HL-60/S4 treated with phorbol 12-myristate 13-acetate at 8.2 ng/mL for 4 days and 3 days (cell line): ENCODE data around the gene ZBTB42.
"Not testable (repeated sequence)": the region's sequence is repeated elsewhere in the genome, so short reads cannot be mapped to it uniquely, and the experiment has no call there.

Experiments used
- in situ Hi-C: fragments of 300-500 bp; cut with MboI; formaldehyde crosslinking; loops from 2 replicates; pipeline ENCODE4 v1.15.0; 2022; ENCODE audit warnings: low sequenced_read_pairs

The ZBTB42 gene

DNA sequence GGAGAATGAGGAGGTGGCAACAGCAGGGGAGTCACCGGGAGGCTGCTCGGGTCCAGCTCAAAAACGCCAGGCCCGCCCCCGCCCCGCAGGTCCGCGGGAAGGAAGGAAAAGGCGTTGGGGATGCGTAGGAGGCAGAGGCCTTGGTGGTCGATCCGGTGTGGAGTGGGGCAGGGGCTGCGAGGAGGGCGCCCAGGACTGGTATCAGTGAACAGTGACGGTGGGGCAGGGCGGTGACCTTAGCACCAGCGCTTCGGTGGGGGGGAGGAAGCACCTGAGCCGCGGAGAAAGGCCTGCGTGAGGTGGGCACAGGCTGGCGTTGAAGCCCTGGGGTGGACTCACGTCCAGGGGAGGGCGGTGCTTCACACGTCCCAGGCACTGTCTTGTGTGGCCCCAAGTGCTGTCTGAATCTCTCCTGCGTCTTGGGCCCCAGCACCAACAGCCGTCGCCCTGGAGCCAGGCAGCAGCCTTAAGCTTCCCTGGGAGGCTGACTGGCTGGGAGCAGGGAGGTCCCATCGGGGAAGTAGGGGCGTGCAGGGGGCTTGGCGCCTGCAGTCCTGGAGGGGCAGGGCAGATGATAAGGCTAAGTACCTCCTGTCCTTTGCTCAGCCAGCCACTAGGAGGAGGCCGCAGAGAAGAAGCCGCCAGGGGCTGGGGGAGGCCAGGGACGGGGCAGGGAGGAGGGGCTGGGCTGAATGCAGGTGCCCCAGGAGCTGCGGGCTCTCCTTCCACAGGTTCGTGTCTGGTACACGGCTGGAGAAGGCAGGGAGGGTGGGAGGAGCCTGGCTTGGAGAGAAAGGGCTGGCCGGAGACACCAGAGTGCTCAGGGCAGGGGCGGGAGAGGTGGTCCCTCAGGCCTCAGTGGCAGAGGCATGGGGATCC is 26.5 kb downstream of the ZBTB42 start:
- in situ Hi-C loops, result loop anchor here (10.0 kb wide), 1 partner anchor 63 kb away; no protein-coding TSS in a partner anchor

DNA sequence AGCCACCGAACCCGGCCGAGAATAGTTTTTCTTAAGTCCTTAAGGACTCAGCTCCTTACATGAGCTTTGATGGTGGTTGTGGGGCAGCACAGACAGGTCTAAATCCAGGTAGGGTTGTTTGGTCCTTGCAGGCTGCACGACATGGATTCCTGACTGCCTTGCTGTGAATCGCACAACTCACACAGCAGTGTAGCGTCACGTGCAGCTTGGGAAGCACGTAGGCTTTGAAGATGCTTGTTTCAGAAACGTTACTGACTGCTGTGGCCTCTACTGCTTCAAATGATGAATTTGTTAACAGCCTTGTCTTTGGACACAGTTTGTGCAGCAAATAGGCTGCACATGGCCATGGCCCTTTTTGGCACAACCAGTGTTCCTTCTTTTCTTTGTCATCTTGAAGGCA is 29.9 kb downstream of the ZBTB42 start:
- in situ Hi-C loops, result no loop called here

DNA sequence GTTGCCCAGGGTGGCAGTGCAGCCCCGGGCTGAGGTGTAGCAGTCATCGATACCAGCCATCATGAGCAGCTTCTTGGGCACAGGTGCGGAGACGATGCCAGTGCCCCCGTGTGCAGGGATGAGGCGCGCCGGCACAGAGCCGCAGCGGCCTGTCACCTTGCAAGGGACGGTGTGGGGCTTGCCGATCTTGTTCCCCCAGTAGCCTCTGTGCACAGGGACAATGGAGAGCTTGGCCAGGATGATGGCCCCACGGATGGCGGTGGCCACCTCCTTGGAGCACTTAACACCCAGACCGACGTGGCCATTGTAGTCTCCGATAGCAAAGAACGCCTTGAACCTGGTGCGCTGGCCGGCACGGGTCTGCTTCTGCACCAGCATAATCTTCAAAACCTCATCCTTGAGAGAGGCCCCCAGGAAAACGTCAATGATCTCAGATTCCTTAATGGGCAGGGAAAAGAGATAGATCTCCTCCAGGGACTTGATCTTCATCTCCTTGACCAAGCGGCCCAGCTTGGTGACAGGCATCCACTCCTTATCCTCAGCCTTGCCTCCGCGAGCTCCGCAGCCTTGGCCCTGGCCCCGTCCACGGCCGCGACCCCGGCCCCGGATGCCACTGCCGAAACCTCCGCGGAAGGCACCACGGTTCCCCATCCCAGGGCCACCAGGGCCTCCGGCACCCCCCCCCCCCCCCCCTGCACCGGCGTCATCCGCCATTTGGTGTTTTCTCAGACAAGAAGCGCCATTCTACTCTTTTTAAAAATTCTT is 35.5 kb downstream of the ZBTB42 start:
- in situ Hi-C loops, result not testable (repeated sequence)

DNA sequence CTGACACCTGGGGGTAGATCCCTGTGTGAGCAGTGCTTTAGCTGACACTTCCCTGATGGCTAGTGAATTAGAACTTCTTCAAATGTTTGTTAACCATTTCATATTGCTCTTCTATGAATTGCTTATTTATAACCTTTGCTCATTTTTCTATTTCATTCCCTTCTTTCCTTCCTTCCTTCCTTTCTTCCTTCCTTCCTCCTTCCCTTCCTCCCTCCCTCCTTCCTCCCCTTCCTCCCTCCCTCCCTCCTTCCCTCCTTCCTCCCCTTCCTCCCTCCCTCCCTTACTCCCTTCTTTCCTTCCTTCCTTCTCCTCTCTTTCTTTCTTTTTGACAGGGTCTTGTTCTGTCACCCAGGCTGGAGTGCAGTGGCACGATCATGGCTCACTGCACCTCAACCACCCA is 40.8 kb downstream of the ZBTB42 start:
- in situ Hi-C loops, result no loop called here

DNA sequence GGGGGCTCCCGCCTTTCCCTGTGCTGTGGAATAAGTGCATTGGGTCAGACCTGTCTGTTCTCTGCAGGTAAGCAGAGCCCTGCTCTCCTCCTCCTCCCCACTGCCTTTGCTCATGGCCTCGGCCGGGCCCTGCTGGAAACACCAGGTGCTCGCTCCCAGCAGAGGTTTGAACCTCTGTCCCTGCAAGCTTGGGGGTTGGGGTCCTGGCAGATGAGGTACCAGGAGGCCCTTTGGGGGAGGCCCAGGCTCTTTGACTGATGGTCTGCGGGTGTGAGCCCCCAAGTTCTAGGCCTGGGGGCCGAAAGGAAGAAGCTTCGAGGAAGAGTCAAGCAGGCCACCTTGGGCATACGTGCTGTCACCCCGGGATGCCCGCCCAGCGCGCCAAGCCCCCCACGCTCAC is 42.1 kb downstream of the ZBTB42 start:
- in situ Hi-C loops, result no loop called here

DNA sequence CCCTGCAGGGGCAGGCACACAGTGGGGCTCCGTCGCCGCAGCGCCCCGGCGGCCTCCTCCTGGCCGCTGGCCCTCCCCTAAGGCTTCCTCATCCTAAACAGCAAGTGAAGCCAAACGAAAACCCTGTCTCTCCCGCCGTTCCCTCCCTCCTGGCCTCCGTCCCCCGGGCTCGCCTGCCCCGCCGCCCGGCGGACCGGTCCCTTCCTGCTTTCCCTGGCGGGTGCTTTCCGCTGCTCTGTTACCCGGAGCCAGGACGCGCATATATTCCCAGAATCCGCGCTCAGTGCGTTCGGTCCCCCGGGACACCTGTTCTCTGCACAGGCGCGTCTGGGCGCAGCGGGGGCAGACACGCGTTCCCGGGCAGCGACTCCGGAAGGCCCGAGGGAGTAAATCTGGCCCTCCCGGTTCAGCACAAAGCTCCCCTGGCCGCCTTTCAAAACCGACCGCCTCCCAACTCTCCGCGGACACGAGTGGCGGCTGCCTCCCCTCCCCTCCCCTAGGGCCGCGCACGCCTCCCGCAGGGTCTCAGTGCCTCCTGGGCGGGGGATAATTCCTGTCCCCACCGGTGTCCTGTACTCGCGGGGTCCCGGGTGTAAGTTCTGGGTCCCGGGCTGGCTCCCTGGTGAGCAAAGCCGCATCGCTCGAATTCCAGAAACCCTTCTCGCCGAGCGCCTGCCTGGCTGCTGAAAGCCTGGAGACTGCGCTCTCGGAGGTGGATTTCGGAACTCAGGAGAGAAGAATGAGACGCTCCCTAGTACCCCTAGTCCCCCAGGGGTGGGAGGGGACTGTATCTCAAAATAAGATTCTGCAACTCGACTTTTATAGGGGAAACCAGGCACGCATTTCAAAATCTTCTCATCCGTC is 42.8 kb downstream of the ZBTB42 start:
- in situ Hi-C loops, result no loop called here

DNA sequence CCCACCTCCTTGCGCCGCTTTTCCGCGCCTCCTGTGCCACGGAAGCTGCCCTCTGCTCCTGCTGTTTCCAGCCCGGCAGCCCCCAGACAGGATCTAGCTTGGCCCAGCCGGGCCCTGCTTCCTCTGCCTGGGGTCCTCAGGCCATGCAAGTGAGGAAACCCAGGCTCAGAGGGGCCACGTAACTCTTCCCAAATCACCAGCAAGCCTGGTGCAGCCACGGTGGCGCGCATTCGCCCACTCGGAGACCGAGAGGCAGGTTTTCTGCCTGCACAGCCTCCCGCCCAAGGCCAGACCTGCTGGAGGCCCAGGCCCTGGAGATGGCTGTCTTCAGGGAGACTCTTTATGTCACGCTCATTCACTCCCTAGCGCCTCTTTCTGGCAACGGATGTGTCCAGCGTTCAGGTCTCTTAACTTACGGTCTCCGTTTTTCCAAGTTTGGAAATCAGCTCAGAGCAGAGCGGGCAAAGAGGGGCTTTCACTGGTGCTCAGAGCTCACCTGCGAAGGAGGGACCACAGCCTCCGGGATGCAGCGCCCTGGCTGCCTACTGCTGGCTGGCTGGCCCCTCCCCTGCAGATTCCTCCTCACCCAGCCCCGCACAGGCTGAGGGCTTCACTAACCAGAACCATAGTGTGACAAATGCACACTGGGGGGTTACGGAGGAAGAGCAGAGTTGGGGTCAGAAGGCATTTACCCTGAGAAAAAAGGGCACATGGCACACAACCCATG is 43.6 kb downstream of the ZBTB42 start:
- in situ Hi-C loops, result no loop called here

DNA sequence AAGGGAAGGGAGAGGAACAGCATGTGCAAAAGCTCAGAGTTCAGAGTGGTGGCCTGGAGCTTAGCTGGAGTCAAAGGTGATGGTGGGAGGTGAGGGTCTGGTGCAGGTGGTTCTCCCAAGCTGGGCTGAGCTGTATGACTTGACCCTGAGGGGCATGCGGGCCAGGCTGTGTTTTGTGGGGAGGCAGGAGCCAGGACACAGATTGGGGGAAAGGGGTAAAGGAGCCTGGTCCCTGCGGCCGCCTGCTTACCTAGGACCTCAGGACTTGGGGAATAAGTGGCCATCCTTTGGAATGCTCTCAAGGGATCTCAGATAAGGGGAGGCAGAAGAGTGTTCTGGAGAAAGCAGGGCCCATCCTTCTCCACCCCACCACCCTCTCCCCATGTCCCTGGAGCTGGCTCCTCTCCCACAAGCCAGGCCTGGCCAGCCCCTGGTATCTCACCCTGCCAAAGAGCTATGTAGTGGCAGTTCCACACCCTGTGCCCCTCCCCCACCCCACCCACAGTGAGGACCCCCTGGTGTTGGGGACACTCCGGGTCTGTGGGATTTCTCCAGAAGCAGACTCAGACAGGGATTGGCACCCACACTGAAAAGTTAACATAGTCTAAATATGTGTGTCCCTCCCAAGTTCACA is 44.2 kb downstream of the ZBTB42 start:
- in situ Hi-C loops, result no loop called here

DNA sequence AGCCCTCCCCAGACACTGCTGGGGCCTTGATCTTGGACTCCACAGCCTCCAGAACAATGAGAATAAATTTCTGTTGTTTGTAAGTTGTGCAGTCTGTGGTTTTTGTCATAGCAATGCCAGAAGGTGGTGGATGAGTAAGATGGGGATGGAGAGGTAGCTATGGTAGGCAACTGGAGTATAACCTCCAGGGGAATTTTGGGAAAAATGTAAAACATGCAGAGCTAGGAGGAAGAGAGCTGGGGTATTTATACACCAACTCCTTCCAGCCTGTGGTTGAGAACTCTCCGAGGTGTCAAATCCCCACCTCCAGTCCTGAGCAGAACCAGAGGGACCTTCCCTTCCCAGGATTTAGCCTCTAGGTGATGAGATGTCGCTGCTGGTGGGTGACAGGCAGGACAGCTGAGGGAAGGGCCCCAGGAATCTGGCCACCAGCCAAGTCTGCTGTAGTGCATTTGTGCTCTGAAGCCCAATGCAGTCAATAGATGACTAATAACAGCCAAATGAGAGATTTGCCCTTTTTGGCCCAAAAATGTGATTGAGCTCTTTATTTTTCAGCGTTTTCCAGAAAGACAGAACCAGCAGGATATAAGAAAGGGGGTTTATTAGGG is 45.0 kb downstream of the ZBTB42 start:
- in situ Hi-C loops, result no loop called here

DNA sequence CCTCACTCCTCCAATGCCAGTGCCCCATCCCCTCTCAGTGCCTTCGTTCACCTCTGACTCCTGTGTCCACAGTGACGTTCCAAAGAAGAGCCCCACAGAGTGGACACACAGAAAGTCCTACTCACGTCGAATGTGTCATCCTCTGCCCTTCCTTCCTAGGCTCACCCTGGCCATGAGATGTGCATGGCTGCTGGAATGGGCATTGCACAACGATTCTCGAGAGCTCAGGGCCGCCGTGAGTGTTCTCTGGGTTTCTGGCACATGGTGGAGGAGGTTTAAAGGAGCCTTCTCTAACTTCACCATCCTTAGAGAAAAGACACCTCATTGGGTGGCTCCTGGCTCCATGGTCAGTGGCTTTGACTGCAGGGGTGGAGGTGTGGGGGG is 51.4 kb downstream of the ZBTB42 start:
- in situ Hi-C loops, result no loop called here
